H9 (cell line): Measurements from ENCODE around the gene SPATA1. TPM values are rescaled to one million over a fixed set of nuclear protein-coding genes. Genes with fewer than 3 reads are reported as not detected.

Experiments
- DNase-seq: peaks from one replicate; pipeline ENCODE4 v3.0.0-alpha.2; 2017
- H2AFZ ChIP-seq: one replicate; pipeline ENCODE4 v1.6.1; 2013; ENCODE audit warnings: mild to moderate bottlenecking, low read length, control low read depth, moderate library complexity
- H2AK5ac ChIP-seq: 2 replicates; pipeline ENCODE4 v1.6.1; 2013; ENCODE audit warnings: low read length, control low read depth, mixed read lengths; ENCODE audit not compliant: insufficient read length
- H2BK120ac ChIP-seq: one replicate; pipeline ENCODE4 v1.6.1; 2013; ENCODE audit warnings: low read depth, mild to moderate bottlenecking, low read length, control low read depth, inconsistent platforms; ENCODE audit not compliant: poor library complexity, severe bottlenecking
- H2BK12ac ChIP-seq: 2 replicates; pipeline ENCODE4 v1.6.1; 2013; ENCODE audit warnings: low read length, control low read depth, mixed read lengths, low read depth; ENCODE audit not compliant: insufficient read length
- H2BK15ac ChIP-seq: 2 replicates; pipeline ENCODE4 v1.6.1; 2013; ENCODE audit warnings: low read depth, low read length, control low read depth
- H2BK20ac ChIP-seq: one replicate; pipeline ENCODE4 v1.6.1; 2013; ENCODE audit warnings: low read depth, mild to moderate bottlenecking, low read length, control low read depth, inconsistent platforms; ENCODE audit not compliant: poor library complexity, severe bottlenecking
- H2BK5ac ChIP-seq: 2 replicates; pipeline ENCODE4 v1.6.1; 2013; ENCODE audit warnings: low read length, control low read depth, mixed read lengths; ENCODE audit not compliant: insufficient read length
- H3K14ac ChIP-seq: 2 replicates; pipeline ENCODE4 v1.6.1; 2013; ENCODE audit warnings: low read length, control low read depth; ENCODE audit not compliant: insufficient read depth
- H3K18ac ChIP-seq: 2 replicates; pipeline ENCODE4 v1.6.1; 2013; ENCODE audit warnings: low read depth, mild to moderate bottlenecking, mixed read lengths, low read length, control low read depth; ENCODE audit not compliant: insufficient read length
- H3K23ac ChIP-seq: 2 replicates; pipeline ENCODE4 v1.6.1; 2013; ENCODE audit warnings: low read length, control low read depth, mixed read lengths, low read depth; ENCODE audit not compliant: insufficient read length
- H3K23me2 ChIP-seq: 2 replicates; pipeline ENCODE4 v1.6.1; 2013; ENCODE audit warnings: low read depth, mild to moderate bottlenecking, mixed read lengths, low read length, control low read depth; ENCODE audit not compliant: insufficient read length, poor library complexity, severe bottlenecking
- H3K27ac ChIP-seq: 2 replicates; pipeline ENCODE4 v1.5.1; 2013; ENCODE audit warnings: low read length, control low read depth, mixed read lengths, low read depth; ENCODE audit not compliant: insufficient read length
- H3K27me3 ChIP-seq: 2 replicates; pipeline ENCODE4 v1.6.1; 2013; ENCODE audit warnings: low read length, control low read depth, inconsistent platforms; ENCODE audit not compliant: insufficient read depth
- H3K4ac ChIP-seq: 2 replicates; pipeline ENCODE4 v1.6.1; 2013; ENCODE audit warnings: low read depth, mild to moderate bottlenecking, control low read depth, inconsistent platforms, low read length, moderate library complexity
- H3K4me1 ChIP-seq: 2 replicates; pipeline ENCODE4 v1.6.1; 2013; ENCODE audit warnings: low read length, control low read depth, inconsistent platforms; ENCODE audit not compliant: insufficient read depth
- H3K4me2 ChIP-seq: 2 replicates; pipeline ENCODE4 v1.6.1; 2013; ENCODE audit warnings: low read length, control low read depth, mixed read lengths; ENCODE audit not compliant: insufficient read length, insufficient read depth
- H3K56ac ChIP-seq: 2 replicates; pipeline ENCODE4 v1.6.1; 2013; ENCODE audit warnings: low read depth, mild to moderate bottlenecking, mixed read lengths, low read length, control low read depth; ENCODE audit not compliant: insufficient read length
- H3K79me1 ChIP-seq: 2 replicates; pipeline ENCODE4 v1.6.1; 2013; ENCODE audit warnings: low read depth, mild to moderate bottlenecking, moderate library complexity, low read length, control low read depth, inconsistent platforms; ENCODE audit not compliant: insufficient read depth, poor library complexity, severe bottlenecking
- H3K79me2 ChIP-seq: 2 replicates; pipeline ENCODE4 v1.6.1; 2013; ENCODE audit warnings: low read length, control low read depth, inconsistent platforms; ENCODE audit not compliant: insufficient read depth
- H3K9ac ChIP-seq: 2 replicates; pipeline ENCODE4 v1.6.1; 2013; ENCODE audit warnings: low read length, control low read depth, mixed read lengths; ENCODE audit not compliant: insufficient read length; ENCODE audit errors: extremely low read depth
- H3K9me3 ChIP-seq: one replicate; pipeline ENCODE4 v1.6.1; 2013; ENCODE audit warnings: low read depth, low read length, inconsistent platforms; ENCODE audit not compliant: control insufficient read depth
- H3T11ph ChIP-seq: one replicate; pipeline ENCODE4 v1.6.1; 2013; ENCODE audit warnings: mild to moderate bottlenecking, low read length, control low read depth, inconsistent platforms
- H4K20me1 ChIP-seq: one replicate; pipeline ENCODE4 v1.6.1; 2013; ENCODE audit not compliant: control insufficient read depth, insufficient read length, insufficient read depth
- H4K5ac ChIP-seq: 2 replicates; pipeline ENCODE4 v1.6.1; 2013; ENCODE audit warnings: low read depth, mild to moderate bottlenecking, mixed read lengths, low read length, control low read depth; ENCODE audit not compliant: insufficient read length
- H4K8ac ChIP-seq: replicated peaks from 2 replicates; pipeline ENCODE4 v1.6.1; 2013; ENCODE audit warnings: low read length, control low read depth, mixed read lengths, low read depth; ENCODE audit not compliant: insufficient read length
- H4K91ac ChIP-seq: 2 replicates; pipeline ENCODE4 v1.6.1; 2013; ENCODE audit warnings: low read depth, mild to moderate bottlenecking, moderate library complexity, mixed read lengths, low read length, control low read depth; ENCODE audit not compliant: insufficient read length
- H3K27ac Mint-ChIP-seq, 3 experiments: 2 replicates in 2 of 3; 3 replicates in 1 of 3; pipeline ENCODE4 v1.8.0; 2020 to 2021; ENCODE audit warnings: mixed read lengths in 3 of 3, mild to moderate bottlenecking in 1 of 3, moderate library complexity in 1 of 3
- H3K27me3 Mint-ChIP-seq: 2 replicates; pipeline ENCODE4 v1.8.0; 2021; ENCODE audit warnings: low read depth, mild to moderate bottlenecking, moderate library complexity, mixed read lengths
- H3K36me3 Mint-ChIP-seq, 3 experiments: 2 replicates in 2 of 3; 3 replicates in 1 of 3; pipeline ENCODE4 v1.8.0; 2020 to 2021; ENCODE audit warnings: low read depth in 3 of 3, mixed read lengths in 3 of 3; ENCODE audit not compliant: insufficient read depth in 1 of 3
- H3K4me1 Mint-ChIP-seq, 2 experiments: 2 replicates each; pipeline ENCODE4 v1.8.0; 2020; ENCODE audit warnings: mixed read lengths in 2 of 2
- H3K4me3 Mint-ChIP-seq, 2 experiments: 2 replicates in 1 of 2; 3 replicates in 1 of 2; pipeline ENCODE4 v1.8.0; 2020 to 2021; ENCODE audit warnings: mild to moderate bottlenecking in 2 of 2, mixed read lengths in 2 of 2, moderate library complexity in 1 of 2
- H3K9me3 Mint-ChIP-seq, 2 experiments: 2 replicates in 1 of 2; 3 replicates in 1 of 2; pipeline ENCODE4 v1.8.0; 2020; ENCODE audit warnings: mild to moderate bottlenecking in 2 of 2, mixed read lengths in 2 of 2, moderate library complexity in 1 of 2
- WGBS: extraction: QIAGEN DNeasy Blood & Tissue Kit; methylation state at CpG from one replicate; pipeline ENCODE4 v1.1.7; 2013; ENCODE audit warnings: missing lambda C conversion rate, low lambda C conversion rate, mixed read lengths; ENCODE audit not compliant: insufficient read length; ENCODE audit errors: extremely low coverage; 5-methylcytosine and 5-hydroxymethylcytosine counted together
- total RNA-seq: library from RNA; stranded (reverse); gene quantifications from 2 replicates; pipeline ENCODE4 v1.2.1, GENCODE V29; 2021
- TF ChIP-seq, protein P1 (sequence below): fragments of 200-600 bp; sonication (generic); conservative IDR thresholded peaks from 3 replicates; pipeline ENCODE4 v1.8.0; 2021; ENCODE audit warnings: antibody characterized with exemption, mild to moderate bottlenecking

Gene SPATA1
- total RNA-seq, 1 experiment from 2014 or later = not detected

DNA sequence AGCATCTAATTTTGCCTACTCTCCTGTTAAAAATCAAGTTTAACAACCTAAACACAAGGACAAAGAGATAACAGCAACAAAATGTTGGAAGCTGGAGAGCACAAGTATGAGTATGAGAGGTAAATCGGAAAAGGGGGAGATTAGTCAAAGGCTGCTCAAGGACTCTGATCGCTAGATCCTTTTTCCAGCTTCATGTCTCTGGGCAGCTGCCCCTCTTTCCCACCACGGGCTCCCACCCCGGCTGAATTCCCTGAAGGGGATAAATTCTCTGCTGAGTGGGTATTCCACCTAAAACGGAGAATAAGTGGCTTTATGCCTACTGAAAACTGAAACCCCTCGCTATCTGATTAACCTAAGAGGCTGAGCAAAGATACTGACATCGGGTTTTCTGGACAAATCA is 68.8 kb downstream of the SPATA1 start:
- Mint-ChIP-seq H3K4me1 (peaks cover 36 to 37% of the 10 kb centered on the region in 2 experiments), H3K36me3 (peaks cover 0 to 5% (median 1%) of the 10 kb centered on the region in 3 experiments; a peak in 2 of 7 replicates), H3K4me3 (peak overlapping the region; percentile 79 to 82), H3K27ac (no peak overlapping the region), H3K9me3 (no peaks in the 10 kb centered on the region), H3K27me3 (peaks cover 18% of the 10 kb centered on the region)
- Histone ChIP-seq H2BK12ac (no peak overlapping the region), H3K23me2 (peaks cover 5% of the 10 kb centered on the region), H2AK5ac (no peak overlapping the region), H2BK5ac (no peak overlapping the region), H2AFZ (no peak overlapping the region), H3K4me2 (peak overlapping the region; percentile 76), H3K9me3 (no peaks in the 10 kb centered on the region), H4K91ac (no peak overlapping the region), H3K4me1 (peaks cover 3% of the 10 kb centered on the region; the same call in 1 of the 2 replicates), H3K14ac (no peak overlapping the region), H3K23ac (no peak overlapping the region), H3K27me3 (no peaks in the 10 kb centered on the region), H3T11ph (no peak overlapping the region), H3K79me2 (no peaks in the 10 kb centered on the region), H3K79me1 (no peaks in the 10 kb centered on the region), H4K20me1 (no peaks in the 10 kb centered on the region), H3K4ac (no peak overlapping the region), H4K8ac (no peak overlapping the region), H3K27ac (no peak overlapping the region), H3K18ac (no peak overlapping the region), H2BK120ac (no peak overlapping the region), H2BK20ac (no peak overlapping the region), H3K56ac (no peak overlapping the region), H2BK15ac (no peak overlapping the region), H4K5ac (no peak overlapping the region), H3K9ac (no peak overlapping the region)
- DNase-seq = no peak
- TF ChIP-seq, protein P1, sequence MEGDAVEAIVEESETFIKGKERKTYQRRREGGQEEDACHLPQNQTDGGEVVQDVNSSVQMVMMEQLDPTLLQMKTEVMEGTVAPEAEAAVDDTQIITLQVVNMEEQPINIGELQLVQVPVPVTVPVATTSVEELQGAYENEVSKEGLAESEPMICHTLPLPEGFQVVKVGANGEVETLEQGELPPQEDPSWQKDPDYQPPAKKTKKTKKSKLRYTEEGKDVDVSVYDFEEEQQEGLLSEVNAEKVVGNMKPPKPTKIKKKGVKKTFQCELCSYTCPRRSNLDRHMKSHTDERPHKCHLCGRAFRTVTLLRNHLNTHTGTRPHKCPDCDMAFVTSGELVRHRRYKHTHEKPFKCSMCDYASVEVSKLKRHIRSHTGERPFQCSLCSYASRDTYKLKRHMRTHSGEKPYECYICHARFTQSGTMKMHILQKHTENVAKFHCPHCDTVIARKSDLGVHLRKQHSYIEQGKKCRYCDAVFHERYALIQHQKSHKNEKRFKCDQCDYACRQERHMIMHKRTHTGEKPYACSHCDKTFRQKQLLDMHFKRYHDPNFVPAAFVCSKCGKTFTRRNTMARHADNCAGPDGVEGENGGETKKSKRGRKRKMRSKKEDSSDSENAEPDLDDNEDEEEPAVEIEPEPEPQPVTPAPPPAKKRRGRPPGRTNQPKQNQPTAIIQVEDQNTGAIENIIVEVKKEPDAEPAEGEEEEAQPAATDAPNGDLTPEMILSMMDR = no peak
- no CpG with 5 or more reads among the region's 7 CpGs for WGBS
